ENCODE measurements around the gene CCDC142.
A peak's percentile ranks its signal among the peaks of the same experiment; 100 is the strongest.
"Not testable (repeated sequence)": the region's sequence is repeated elsewhere in the genome, so short reads cannot be mapped to it uniquely, and the experiment has no call there.

CCDC142 gene

DNA sequence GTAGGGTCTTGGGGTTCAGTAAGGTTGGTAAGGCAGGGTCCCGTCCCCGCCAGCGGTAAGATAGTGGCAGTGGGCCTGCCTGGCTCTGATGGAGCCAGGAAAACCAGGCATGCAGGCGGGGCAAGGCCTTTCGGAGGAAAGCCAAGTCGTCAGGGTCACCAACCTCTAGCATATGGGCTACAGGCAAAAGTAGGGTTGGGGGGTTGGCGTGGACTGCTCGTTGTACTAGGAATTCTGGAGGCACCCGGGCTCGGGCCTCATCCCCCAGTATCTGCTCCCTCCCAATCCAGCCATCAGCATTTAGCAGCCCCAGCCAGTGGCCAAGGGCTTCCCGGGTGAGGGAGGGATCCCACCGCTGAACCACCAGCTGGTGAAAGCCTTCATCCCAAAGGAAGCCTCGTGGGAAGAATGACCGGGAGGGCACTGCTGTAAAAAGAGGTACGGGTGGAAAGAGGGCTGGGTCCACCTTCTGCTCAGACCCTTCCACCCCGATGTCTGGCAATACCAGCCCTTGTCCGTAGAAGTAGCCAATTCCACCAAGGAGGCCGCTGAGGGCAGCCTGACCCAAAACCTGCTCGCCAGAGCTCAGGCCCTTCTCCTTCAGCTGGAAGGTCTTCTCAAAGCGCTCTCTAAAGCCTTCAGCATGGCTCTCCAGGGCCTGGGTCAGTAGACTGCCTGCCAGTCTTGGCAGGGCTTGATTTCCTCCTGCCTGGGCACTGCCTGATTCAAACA, 20.6 kb downstream of the CCDC142 start:
- DNase-seq, result no peak

DNA sequence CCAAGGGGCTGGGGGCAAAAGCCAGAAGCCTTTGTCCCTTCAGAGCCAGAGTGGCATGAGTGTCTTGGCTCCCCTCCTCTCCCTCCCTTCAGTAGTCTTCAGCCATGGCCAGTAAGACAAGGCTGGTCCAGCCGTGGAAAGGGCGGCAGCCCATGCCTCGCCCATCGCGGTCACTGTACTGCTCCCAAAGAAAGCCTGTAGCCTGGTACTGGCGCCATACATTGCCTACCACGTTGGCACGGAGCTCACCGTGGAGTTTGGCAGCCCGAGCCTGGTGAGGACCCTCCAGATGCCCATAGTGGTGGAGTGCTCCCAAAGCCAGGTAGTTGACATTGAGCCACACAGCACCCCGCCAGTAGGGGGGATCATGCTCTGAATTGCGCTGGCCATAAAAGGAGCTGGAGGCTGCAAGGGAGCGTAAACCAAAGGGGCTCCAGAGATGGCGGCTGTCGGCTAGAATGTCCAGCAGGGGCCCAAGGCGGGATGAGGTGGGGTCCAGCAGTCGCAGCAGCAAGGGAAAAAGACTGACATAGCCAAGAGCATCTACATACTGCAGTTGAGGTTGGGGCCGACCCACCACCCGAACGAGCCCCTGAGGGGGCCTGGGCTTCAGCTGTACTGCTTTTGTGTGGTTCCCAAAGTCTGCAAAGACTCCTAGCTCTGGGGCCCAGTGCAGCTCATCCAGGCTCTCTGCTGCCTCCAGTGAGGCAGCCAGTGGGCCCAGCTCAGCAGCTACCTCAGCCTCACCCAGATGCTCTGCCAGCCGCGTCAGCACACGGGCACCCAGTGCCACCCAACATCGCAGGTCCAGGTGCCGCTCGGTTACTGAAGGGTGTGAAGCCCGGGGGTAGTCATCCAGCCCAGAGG, 21.4 kb downstream of the CCDC142 start:
- DNase-seq, result no peak

DNA sequence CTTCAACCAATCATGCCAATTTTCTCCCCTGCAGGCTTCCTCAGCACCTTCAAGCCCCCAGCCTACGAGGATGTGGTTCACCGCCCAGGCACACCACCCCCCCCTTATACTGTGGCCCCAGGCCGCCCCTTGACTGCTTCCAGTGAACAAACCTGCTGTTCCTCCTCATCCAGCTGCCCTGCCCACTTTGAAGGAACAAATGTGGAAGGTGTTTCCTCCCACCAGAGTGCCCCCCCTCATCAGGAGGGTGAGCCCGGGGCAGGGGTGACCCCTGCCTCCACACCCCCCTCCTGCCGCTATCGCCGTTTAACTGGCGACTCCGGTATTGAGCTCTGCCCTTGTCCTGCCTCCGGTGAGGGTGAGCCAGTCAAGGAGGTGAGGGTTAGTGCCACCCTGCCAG, 22.6 kb downstream of the CCDC142 start:
- not testable (repeated sequence) for DNase-seq

DNA sequence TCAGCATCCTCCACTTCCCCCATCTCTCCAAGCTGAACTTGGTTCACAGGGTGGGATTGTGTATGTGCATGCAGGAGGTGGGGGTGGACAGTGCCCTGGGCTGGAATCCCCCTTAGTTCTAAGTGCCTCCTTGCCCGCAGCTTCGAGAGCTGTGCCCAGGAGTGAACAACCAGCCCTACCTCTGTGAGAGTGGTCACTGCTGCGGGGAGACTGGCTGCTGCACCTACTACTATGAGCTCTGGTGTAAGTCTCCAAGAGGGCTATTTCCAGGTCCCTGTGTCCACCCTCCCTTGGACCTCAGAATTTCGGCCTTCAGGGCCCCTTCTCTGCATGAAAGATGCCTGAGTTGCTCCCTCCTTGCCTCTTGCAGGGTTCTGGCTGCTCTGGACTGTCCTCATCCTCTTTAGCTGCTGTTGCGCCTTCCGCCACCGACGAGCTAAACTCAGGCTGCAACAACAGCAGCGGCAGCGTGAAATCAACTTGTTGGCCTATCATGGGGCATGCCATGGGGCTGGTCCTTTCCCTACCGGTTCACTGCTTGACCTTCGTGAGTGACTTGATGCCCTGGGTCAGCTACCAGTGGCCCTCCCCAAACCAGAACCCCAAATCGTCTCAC, 23.2 kb downstream of the CCDC142 start:
- DNase-seq, result not testable (repeated sequence)

DNA sequence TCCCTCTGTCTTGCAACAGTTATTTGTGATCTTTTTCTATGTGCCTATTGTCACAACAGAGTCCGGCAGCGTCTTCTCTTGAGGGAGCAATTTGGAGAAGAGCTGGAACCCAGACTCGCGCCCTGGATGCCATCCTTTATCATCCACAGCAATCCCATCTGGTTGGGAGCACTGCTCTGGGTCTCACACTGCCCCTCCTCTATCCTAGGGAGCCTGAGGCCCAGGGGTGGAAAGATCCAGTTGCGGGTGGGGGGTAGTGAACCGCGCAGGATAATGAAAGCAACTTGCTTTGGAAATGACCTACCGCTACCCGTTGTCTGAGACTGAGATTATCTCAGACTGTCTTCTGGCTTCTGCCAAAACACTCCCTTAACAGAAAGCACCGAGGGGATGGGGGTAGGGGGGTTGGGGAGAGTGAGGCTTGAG, 23.8 kb downstream of the CCDC142 start:
- no peak for DNase-seq

DNA sequence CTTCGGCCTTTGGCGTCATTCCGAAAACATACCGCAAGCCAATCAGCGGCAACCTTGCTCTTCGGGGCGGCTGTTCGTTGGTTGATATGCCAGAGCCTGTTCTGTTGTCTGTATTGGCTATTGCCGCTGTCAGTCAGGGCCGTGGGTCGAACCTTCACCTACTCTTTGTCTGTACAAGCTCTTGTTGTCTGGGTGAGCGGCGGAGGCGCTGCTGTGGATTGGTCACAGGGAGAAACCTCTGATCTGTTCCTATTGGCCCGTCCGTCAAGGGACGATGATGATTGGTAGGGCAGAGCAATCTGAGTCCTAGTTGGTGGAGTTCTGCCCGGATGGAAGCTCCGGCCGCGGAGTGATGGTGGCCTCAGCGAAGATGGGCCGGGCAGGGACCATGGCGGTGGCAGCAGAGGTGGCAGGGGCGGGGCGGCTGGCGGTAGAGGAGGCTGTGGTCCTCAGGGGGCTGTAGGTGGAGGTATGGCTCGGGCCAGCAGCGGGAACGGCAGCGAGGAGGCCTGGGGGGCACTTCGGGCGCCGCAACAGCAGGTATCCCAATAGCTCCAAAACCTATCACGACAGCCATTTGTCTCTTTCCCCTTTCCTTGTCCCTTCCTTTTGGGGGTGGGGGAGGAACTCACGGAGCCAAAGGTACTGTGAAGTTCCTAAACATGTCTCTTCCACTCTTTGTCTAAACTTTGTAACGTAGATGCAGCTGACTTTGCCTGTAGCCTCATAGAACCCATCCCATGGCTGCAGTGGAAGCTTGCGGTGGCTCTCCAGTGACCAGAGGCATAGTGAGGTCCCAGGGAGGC, 24.5 kb downstream of the CCDC142 start, which contains the start of gene WBP1:
WBP1 (plus strand) TSS at position 307 of the 806 bp plus-strand sequence; CDS start at position 472, 165 bp downstream.
- DNase-seq, result peak; percentile 97

DNA sequence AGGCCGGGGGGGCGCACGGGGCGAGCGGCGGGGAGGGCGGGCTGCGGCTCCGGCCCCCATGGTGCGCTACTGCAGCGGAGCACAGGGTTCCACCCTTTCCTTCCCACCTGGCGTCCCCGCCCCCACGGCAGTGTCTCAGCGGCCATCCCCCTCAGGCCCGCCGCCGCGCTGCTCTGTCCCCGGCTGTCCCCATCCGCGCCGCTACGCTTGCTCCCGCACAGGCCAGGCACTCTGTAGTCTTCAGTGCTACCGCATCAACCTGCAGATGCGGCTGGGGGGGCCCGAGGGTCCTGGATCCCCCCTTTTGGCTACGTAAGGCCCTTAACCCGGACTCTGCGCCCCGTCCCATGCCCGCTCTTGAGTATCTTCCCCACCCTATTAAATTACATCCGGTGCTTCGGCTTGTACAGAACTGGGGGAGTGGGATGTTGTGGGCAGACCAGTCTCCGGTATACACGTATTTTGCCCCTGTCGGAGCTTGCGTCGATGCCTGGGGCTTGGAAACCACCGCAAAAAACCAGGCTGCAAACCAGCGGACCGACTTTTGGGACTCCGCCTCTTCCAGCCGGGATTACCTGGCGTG, 25.2 kb downstream of the CCDC142 start:
- DNase-seq, result peak; percentile 76

DNA sequence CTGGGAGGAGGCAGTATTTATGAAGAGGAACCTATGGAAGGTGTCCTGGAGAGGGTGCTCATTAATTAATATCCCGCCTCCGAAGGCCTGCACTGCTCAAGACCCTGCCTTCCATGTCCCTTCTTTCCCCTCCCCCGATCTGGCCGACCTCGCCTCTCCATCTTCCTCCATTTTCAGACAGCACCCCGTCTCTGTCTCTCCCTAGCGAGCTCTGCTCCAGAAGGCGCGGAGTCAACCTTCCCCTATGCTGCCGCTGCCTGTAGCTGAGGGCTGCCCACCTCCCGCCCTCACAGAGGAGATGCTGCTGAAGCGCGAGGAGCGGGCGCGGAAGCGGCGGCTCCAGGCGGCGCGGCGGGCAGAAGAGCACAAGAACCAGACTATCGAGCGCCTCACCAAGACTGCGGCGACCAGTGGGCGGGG, 25.7 kb downstream of the CCDC142 start:
- peak; percentile 76 for DNase-seq

DNA sequence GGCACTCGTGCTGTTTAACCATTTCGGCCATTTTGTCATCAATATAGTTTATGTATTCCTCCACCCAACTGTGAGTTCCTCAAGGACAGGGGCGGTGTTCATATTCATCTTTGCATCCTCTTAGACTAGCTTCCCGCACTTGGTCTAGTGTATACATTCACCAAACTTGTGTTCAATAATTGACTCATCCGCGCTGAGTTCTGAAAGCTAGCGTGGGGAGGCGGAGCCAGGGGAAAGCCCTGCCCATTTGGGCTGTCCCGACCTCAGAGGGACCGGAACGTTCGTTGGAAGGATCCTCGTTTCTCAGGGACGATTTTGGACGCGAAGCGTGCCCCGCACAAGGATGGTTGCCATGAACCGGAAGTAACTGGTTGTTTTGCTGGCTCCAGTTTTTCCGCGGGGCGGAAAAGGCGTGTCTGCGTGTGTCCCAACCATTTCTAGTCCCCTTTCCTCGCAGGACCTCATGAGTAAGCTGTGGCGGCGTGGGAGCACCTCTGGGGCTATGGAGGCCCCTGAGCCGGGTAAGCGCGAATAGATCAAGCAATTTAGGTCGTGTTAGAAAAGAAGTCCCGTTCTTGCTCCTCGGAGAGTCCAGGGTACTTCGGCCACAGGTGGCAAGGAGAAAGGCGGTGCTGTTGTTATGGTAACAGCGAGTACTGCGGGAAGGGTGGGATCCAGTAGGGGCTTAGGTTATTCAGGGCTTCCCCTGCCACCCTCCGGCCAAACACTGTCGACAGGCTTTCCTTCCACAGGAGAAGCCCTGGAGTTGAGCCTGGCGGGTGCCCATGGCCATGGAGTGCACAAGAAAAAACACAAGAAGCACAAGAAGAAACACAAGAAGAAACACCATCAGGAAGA, 27.9 kb downstream of the CCDC142 start, which contains the start of gene INO80B:
INO80B (plus strand) TSS at position 434 of the 858 bp plus-strand sequence; CDS start at position 464, 30 bp downstream.
- DNase-seq, result peak; percentile 87

DNA sequence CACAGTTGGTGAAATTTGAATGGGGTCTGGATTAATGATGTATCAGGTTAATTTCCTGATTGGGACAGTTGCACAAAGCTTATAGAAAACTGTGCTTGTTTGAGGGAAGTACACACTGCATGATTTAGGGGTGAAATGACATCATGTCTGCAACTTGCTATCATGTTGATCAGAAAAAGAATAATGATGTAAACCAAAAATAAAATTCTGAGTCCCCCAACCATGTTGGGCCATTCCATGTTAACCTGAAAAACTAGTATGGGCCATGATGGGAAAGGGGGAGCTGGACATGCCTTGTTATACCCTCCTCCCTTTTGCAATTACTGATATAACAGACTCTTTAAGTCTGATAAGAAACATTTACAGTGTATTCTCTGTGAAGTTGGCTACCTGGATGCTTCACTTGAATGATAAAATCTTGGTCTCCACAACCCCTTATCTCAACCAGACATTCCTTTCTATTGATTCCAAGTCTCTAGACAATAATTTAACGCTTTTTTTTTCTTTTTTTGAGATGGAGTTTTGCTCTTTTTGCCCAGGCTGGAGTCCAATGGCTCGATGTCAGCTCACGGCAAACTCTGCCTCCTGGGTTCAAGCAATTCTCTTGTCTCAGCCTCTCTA, 32.1 kb downstream of the CCDC142 start:
- no peak for DNase-seq

DNA sequence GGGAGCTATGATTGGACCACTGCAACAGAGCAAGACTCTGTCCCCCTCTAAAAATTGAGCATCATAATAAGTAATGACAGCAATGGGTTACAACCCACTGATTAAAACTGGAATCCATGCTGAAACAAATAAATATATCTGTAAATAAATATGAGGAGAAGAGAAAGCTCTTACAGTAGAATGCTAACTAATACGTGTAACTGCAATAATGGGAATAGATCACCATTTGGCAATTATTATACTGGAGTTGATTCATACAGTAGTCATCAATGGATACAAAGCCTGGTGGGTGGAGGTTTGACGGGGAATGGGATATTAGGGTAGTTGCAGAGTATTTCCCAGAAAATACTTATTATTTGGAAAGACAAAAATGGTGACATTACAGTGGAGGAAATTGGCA, 34.0 kb downstream of the CCDC142 start:
- no peak for DNase-seq

DNA sequence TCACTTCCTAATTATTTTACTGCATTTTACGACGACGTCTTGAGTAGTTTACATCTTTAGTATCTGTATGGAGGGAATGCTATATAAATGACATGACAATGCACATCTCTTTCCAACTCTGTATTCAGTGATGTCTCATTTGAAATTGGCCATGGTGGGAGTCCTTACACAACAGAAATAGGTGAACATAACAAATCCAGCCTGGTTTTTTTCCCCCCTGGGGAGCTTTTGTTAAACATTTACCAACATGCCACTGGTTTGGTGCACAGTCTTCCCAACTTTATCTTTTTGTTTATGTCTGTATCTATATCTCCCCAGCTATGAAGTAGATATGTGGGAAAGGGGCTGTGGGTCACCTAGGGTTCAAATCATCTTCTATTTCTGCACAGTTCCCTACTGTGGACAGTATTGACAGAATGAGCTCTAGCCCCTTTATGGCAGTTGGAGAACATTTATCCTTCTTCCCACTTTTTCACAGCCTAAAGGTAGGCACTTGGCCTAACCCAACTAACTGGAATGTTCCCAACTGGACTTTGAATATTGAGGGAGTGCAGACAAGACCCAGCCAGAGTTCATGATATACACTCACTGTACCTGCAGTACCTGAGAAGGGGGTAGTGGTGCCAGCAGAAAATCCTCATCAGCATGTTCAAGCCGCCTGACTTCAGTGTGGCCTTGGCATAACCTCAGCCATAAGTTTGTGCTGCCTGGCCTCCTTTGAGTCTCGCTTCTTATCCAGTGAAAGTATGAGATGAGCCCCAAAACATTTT, 35.4 kb downstream of the CCDC142 start:
- DNase-seq, result no peak

DNA sequence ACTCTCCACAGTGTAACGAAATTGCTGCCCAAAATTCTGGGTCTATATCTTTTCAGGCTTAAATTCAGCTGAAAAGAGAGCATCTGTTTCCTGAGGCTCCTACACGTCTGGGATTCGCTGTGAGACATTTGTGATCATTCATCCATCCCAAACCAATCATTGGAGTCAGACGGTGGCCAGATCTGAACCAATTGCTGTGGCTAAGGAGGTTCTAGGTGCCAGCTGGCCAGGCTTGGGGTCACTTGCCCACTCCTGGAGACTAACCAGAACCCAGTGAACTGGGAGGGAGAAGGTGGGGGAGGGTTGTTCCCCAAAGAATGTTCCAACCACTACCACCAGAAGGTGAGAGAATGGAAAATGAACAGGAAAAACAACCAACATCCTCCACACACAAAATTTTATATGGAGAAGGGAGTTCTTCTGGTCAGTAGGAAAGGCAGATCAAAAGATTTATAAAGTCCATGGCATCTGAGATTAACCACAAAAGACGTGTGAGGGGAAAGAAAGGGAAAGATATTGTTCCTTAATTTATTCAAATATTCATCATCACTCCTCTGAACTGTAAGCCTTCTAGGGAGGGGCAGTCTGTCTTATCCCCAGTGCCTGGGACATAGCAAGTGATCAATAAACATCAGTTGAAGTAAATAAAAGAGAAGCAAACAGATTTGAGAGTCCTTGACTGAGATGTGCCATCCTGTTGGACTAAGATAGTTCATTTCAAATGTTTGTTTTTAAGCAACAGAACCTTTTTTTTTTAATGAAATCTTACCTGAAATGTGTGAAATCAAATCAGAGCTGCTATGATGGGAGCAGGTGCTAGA, 38.1 kb downstream of the CCDC142 start:
- no peak for DNase-seq

DNA sequence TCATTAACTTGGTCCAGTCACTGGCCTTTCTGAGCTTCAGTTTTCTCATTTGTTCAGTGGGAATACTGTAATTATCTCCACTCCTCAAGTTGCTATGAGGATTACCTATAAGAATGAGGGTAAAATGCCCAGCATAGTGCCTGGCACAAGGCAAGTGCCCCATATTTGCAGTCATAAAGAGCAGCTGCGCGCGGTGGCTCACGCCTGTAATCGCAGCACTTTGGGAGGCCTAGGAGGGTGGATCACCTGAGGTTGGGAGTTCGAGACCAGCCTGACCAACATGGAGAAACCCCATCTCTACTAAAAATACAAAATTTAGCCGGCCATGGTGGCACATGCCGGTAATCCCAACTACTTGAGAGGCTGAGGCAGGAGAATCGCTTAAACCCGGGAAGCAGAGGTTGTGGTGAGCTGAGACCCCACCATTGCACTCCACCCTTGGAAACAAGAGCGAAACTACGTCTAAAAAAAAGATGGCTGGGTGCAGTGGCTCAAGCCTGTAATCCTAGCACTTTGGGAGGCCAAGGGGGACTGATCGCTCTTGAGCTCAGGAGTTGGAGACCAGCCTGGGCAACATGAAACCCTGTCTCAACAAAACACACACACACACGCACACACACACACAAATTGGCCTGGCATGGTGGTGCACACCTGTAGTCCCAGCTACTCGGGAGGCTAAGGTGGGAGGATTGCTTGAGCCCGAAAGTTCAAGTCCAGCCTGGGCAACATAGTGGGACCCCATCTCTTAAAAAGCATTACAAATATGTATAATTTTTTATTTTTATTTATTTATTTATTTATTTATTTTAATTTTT, 40.1 kb downstream of the CCDC142 start:
- not testable (repeated sequence) for DNase-seq

DNA sequence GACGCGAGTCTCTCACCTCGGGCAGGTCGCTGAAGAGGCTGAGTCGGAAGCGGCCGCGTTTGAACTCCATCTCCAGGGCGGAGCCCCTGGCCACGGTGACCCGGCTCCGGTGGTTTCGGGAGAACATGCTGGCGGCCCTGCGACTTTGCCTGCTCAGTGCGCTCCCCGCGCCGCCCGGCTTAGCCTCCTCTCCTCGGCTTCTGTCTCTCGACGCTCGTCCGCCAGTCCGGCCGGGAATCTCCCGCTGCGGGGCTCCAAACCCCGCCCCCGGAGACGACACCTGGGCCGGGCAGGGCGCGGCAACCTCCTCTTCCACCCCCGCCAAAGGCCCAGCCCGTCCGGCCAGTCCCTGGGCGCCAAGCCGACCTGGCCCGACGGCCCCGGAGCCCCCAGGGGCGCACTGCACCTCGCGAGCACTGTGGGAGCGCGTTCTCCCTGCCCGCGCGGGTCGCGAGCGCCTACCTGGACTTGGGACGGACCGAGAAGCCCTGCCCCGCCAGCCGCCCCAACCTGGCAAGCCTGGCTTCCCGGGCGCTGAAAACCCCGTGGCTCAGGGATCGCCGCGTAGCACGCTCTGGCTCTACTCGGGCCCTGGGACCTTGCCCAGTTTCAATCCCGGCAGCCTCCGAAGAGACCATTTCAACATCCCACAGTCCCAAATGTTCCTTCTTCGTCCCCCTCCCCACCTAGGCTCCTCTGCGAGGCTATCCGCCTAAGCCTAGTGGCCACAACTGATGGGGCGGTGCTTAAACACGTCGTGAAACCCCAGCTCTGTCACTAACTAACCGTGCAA, 40.9 kb downstream of the CCDC142 start, which contains the start of gene RTKN:
RTKN (minus strand) TSS at position 248 of the 793 bp plus-strand sequence; CDS start at position 127, 121 bp downstream.
- DNase-seq, result no peak

DNA sequence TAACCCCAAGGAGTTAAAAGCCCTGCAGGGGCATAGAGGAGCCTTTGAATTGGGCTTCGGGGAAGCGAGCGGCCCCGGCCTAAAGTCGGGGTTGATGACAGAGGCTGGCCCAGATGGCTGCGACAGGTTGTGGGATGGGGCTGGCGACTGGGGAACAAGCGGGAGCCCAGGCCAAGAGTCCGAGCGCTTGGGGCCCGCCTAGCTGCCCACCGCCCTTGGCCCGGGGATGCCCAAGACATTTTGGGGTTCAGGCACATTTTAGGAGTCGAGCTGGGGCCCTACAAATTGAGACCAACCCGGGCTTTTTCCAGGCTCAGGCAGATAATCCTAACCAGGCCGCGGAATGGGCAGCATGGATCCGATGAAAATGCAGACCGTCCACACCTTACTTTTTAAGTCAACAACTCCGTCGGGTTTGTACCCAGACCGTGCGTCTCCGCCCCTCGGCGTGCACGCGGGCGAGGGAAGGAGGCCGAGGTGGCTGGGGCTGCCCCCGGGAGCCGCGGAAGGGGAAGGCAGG, 41.6 kb downstream of the CCDC142 start:
- no peak for DNase-seq

All from NCI-H1092 (cell line).